ENCODE results near the gene TMEM237. TPM values are rescaled to one million over a fixed set of nuclear protein-coding genes. Genes with fewer than 3 reads are reported as not detected.
"Not testable (repeated sequence)": the region's sequence is repeated elsewhere in the genome, so short reads cannot be mapped to it uniquely, and the experiment has no call there.

TMEM237 gene
- total and polyA plus RNA-seq, 8 donors, result 18.9 to 61.3 (median 56.9) TPM

DNA sequence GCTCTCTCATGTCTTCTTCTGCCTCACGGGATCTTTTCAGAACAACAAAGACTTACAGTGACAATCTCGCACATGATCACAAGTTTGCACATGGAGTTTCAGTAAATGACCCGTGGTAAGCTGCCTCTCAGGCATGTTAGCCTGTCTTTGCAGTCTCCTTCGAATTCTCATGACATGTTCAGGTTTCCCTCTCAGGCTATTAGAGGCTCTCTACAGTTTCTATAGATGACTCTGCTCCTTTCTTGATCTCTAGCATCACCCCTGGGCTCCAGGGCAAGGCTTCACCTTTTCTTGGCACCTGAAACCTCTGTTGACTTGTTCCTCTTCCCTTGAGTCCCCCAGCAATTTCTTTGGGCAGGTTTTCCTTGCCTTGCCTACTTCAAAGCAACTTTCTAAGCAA is 32.2 kb upstream of the TMEM237 start:
- TF ChIP-seq, protein P1, sequence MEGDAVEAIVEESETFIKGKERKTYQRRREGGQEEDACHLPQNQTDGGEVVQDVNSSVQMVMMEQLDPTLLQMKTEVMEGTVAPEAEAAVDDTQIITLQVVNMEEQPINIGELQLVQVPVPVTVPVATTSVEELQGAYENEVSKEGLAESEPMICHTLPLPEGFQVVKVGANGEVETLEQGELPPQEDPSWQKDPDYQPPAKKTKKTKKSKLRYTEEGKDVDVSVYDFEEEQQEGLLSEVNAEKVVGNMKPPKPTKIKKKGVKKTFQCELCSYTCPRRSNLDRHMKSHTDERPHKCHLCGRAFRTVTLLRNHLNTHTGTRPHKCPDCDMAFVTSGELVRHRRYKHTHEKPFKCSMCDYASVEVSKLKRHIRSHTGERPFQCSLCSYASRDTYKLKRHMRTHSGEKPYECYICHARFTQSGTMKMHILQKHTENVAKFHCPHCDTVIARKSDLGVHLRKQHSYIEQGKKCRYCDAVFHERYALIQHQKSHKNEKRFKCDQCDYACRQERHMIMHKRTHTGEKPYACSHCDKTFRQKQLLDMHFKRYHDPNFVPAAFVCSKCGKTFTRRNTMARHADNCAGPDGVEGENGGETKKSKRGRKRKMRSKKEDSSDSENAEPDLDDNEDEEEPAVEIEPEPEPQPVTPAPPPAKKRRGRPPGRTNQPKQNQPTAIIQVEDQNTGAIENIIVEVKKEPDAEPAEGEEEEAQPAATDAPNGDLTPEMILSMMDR (IDR thresholded peaks at IDR 0.05), result no peak
- DNase-seq, result no peak
- Histone ChIP-seq H3K27ac (no peak overlapping the region), H3K36me3 (no peaks in the 10 kb centered on the region), H3K4me1 (no peaks in the 10 kb centered on the region), H3K27me3 (no peaks in the 10 kb centered on the region), H3K4me3 (no peak overlapping the region), H3K9me3 (no peaks in the 10 kb centered on the region)
- ATAC-seq, result no peak
- intact Hi-C loops (cut with DNase I), result no loop called here

DNA sequence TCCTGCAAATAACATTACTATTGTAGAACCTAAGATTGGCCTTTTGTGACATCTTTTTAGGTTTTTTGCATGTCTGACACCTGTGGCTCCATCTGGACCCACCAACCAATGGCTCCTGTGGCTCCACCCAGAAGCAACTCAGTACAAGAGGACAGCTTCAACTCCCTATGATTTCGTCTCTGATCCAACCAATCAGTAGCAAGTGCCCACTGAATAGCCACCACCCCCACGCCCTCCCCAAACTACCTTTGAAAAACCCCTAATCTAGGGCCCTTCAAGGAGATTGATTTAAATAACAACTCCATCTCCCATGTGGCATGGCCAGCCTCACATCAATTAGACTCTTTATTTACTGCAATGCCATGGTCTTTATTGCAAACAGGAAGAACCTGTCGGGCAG is 31.5 kb upstream of the TMEM237 start:
- no peaks in the 10 kb centered on the region for H3K4me1 ChIP-seq
- H3K36me3 ChIP-seq, result no peaks in the 10 kb centered on the region
- H3K27me3 ChIP-seq, result no peaks in the 10 kb centered on the region
- no peak overlapping the region for H3K27ac ChIP-seq
- TF ChIP-seq, protein P1 (IDR thresholded peaks at IDR 0.05), result no peak
- ATAC-seq (no peak), DNase-seq (no peak)
- H3K4me3 ChIP-seq, result no peak overlapping the region
- no peaks in the 10 kb centered on the region for H3K9me3 ChIP-seq
- intact Hi-C loops (cut with DNase I), result no loop called here

- Histone ChIP-seq H3K4me1 (no peaks in the 10 kb centered on the region), H3K36me3 (no peaks in the 10 kb centered on the region), H3K4me3 (no peak overlapping the region), H3K27ac (no peak overlapping the region), H3K27me3 (no peaks in the 10 kb centered on the region), H3K9me3 (no peaks in the 10 kb centered on the region)
- intact Hi-C loops (cut with DNase I), result no loop called here
- ATAC-seq, result no peak
- TF ChIP-seq, protein P1 (IDR thresholded peaks at IDR 0.05), result no peak
- no peak for DNase-seq
Observed at GRCh38 chr2:201674298-201674697, 31.0 kb upstream of the TMEM237 start.

DNA sequence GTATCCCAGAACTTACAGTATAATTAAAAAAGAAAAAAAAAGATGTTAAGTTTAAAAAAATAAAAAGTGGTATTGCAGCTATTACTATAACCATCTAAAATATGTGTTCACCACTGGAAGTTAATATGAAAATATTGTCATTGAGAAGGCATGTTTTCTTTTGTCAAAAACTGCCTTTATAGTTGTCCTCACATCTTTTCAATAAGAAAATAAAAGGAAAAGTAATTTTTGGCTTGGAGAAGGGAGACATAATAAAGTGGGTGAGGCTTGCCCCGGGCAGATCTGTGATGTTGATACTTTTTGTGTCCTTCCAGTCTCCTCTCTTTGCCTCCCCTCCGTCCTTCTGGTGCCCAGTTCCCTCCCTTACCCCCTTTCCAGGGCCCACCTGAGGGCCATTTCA is 30.2 kb upstream of the TMEM237 start:
- intact Hi-C loops (cut with DNase I), result no loop called here
- TF ChIP-seq, protein P1 (IDR thresholded peaks at IDR 0.05), result no peak
- H3K27me3 ChIP-seq, result no peaks in the 10 kb centered on the region
- ATAC-seq (no peak), DNase-seq (no peak)
- H3K4me1 ChIP-seq, result no peaks in the 10 kb centered on the region
- no peaks in the 10 kb centered on the region for H3K36me3 ChIP-seq
- H3K9me3 ChIP-seq, result no peaks in the 10 kb centered on the region
- no peak overlapping the region for H3K4me3 ChIP-seq
- no peak overlapping the region for H3K27ac ChIP-seq

- H3K9me3 ChIP-seq; H3K36me3 ChIP-seq; H3K4me3 ChIP-seq; intact Hi-C loops (cut with DNase I); H3K27me3 ChIP-seq; DNase-seq; H3K27ac ChIP-seq; H3K4me1 ChIP-seq; ATAC-seq: not testable (repeated sequence)
Observed at GRCh38 chr2:201671205-201671604, 27.9 kb upstream of the TMEM237 start.

DNA sequence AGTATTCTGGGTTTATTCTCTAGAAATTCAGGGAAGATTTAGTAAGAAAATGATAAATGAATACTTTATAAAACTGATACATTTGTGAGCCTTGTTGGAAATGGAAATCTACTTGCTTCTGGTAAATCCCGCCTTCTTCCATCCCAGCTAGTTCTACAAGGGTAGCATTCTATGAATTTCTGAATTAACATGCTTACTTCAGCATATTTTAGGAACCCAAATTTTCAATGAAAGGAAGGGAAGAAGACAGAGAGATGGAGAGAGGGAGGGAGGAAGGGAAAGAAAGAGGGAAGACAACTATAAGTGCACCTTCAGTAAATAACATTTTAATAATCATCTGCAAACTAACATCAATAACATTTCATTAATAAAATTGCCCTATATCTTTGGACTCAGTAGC is 26.6 kb upstream of the TMEM237 start:
- Histone ChIP-seq H3K27ac (no peak overlapping the region), H3K9me3 (no peaks in the 10 kb centered on the region), H3K27me3 (no peaks in the 10 kb centered on the region), H3K4me1 (no peaks in the 10 kb centered on the region), H3K4me3 (no peak overlapping the region), H3K36me3 (no peaks in the 10 kb centered on the region)
- no peak for ATAC-seq
- TF ChIP-seq, protein P1 (IDR thresholded peaks at IDR 0.05), result no peak
- no peak for DNase-seq
- intact Hi-C loops (cut with DNase I), result no loop called here

Data from left lung (tissue), 10 donors.